Stimulated activated CD8-positive, alpha-beta memory T cell treated with anti-CD3 and anti-CD28 coated beads, Interleukin-7, amount 100 ng/mL, for 24 hours (primary cell): Measurements from ENCODE around the gene SPEM2.

Experiments
- DNase-seq: peaks from one replicate; pipeline ENCODE4 v3.0.0-alpha.2; 2020; ENCODE audit warnings: low read depth

The SPEM2 gene

DNA sequence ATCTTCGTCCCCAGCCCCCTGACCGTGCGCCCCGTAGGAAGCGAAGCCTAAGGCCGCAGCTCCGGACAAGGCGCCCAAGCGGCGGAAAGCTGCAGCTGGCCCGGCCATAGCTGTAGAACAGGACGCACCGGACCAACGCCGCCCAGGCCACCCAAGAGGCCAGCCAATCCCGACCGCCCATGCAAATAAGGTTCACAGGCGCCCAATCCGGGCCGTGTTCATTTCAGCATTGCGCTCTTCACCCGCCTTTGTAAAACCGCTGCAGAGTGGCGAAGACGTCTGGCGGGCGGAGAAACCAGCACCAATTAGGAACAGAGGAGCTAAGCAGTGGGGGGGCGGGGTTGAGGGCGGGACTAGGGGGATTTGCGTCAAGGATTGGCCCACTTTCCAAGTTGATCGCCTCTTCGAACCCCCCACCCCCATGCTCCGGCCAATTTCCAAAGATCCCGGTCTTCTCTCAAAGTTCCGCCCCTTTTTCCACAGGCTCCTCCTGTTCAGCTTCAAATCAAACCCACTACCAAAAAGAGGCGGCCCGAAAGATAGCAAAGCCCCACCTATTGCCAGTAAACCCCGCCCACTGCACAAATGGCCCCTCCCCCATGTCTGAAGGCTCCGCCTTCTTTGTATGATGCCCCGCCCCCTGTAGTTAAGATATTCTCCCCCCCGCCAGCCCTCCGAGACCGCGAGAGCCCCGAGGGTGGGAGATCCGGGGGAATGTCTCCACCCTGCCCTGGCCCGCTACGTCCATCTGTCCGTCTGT is 21.3 kb upstream of the SPEM2 start, which contains the start of gene TMEM256:
Gene TMEM256, minus strand, starts transcription at position 121 of the 760 bp plus-strand sequence. Its CDS starts 13 bp downstream, at position 108.
- peak; percentile 92 for DNase-seq

GRCh38 chr17:7404737-7405349 is 20.6 kb upstream of the SPEM2 start:
- DNase-seq = no peak

- DNase-seq = no peak
These were observed 19.8 kb upstream of the SPEM2 start for GRCh38 chr17:7405350-7406234.

DNA sequence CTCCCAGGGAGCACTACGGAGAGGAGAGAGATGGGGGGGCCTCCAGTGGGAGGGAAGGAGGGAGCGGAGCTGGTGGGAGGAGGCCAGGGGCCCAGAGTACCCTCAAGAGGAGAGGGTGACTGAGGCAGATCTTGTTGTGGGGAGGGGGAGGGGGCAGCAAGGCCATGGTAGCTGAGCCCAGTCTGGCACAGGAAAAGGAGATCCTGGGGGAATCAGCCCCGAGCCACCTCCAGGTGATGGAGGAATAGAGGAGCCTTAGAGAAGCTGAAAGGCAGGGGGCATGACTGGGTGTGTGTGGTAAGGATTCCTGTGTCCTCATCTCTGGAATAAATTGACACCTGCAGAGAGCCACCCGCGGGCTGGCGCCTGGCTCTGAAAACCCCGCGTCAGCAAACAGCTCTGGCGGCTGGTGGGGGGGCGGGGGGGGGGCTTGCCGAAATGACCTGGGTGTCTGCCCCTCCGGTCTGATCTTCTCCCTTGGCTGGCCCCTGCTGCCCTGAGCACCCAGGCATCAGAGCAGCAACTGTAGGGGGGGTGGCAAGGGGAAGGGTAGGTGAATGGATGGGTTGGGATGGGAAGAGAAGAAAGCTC is 19.1 kb upstream of the SPEM2 start:
- DNase-seq = no peak

DNA sequence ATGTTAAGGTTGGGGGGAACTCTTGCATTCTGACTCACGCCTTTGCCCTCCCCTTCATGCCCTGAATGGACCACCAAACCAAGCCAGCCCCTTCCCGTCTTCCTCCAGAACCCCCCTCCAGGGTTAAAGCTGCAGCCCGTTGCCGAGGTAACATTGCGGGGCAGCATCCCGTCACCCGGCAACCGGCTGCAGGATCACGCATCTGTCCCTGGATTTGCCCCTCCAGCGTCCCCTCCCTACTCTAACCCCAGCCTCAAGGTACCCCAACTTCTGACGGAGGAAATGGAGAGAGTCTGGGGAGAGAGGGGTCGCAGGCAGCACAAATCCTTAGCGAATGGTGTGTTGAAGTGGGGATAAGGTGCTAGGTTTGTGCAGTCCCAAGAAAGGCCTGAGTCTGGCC is 18.3 kb upstream of the SPEM2 start:
- no peak for DNase-seq

GRCh38 chr17:7407485-7408251 is 17.7 kb upstream of the SPEM2 start, which contains the start of gene NLGN2:
NLGN2 (plus strand) TSS chr17:7407845; CDS start chr17:7408256, 411 bp downstream.
- DNase-seq = no peak

DNA sequence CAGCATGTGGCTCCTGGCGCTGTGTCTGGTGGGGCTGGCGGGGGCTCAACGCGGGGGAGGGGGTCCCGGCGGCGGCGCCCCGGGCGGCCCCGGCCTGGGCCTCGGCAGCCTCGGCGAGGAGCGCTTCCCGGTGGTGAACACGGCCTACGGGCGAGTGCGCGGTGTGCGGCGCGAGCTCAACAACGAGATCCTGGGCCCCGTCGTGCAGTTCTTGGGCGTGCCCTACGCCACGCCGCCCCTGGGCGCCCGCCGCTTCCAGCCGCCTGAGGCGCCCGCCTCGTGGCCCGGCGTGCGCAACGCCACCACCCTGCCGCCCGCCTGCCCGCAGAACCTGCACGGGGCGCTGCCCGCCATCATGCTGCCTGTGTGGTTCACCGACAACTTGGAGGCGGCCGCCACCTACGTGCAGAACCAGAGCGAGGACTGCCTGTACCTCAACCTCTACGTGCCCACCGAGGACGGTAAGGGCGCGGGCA is 17.1 kb upstream of the SPEM2 start:
- no peak for DNase-seq

- DNase-seq = no peak
These were observed 16.6 kb upstream of the SPEM2 start for GRCh38 chr17:7408863-7409262.

DNA sequence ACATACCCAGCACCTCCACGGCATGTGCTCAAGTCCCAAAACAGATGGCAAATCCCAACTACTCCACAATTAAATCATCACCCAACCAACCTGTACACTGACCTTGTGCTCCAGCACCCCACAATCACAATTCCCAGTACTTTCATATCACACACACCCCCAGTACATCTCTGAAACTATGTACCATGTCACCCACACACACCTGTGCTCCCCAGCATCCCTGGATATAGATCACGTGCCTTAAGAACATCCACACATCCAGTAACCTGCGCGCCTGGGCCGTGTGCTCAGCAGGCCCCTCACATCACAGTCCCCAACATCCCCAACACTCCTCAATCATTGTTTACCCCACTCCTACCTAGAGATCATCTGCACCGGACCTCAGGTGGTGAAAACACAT is 15.7 kb upstream of the SPEM2 start:
- no peak for DNase-seq

DNA sequence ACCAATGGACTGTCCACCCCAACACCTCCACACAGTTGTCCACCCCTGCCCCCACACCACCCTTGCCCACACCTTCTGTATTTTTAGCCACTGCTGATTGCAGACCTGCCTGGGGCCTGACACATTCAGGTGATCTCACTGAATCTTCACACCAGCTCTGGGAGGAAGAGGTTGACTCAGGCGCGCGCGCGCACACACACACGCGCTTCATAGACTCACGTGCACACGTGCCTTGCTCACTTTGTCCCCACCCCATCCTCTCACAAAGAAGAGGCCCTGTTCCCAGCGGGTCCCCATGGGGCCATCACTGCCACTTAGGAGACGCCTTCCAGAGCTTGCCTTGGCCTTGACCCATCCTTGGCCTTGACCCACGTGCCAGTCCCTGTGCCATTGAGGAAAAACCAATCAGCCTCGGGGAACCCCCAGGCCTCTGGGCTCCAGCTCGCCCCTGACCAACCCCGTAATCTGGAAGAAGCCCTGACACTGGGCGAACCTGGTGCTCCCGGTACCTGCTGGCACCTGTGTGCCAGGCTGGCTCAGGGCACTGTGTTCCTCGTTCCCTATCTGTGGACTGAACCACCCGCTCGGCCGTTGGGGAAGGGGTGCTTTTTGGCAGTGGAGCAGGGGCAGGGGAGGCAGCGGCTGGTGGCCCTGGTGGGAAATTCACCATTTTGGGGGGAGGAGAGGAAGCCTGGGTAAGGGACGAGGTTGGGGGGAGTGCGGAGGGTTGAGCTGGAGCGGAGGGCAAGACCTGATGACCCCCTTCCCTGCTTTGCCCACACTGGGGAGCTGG is 14.6 kb upstream of the SPEM2 start:
- DNase-seq = no peak

DNA sequence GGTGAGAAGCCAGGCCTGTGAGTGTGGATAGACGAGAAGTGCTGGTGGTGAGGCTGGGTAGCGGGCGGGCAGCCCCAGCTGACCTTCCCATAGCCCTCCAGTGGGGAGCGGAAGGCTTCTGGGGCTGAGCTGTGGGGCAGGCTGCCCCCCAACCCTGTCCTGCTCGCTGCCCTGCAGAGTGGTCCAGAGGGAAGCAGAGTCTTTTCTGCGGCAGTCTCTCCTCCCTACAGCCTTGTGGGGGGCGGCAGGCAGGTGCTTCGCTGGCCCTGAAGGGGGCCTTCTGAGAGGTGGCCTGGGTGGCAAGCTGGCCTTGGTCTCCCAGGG is 14.0 kb upstream of the SPEM2 start:
- DNase-seq = no peak

DNA sequence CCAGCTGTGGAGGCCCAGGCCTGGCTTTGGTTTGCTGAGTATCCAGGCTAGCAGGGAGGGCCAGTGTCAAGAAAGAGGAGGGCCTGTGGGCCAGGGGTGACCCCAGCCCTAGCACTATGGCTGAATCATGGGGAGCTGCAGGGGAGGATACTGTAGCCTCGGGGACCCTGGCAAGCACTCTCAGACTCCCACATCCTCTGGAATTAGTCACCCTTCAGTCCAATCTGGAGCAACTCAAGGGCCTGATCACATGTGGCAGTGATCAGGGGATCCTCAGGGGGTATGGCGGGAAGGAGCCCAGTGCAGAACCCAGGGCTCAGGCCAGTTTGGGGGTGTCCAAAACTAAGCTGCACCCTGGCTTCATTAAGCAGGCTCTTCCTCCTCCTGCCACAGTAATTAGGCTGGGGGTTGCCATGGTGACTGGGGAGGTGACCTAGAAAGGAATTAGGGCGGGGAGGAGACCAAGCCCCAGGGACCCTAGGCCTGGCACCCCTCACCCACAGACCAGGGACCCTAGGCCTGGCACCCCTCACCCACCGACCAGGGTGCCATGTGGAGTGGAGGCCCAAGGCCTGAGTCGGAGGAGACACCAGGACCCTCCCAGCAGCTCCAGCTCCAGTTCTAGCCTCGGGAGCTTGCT is 11.9 kb upstream of the SPEM2 start:
- DNase-seq = no peak

DNA sequence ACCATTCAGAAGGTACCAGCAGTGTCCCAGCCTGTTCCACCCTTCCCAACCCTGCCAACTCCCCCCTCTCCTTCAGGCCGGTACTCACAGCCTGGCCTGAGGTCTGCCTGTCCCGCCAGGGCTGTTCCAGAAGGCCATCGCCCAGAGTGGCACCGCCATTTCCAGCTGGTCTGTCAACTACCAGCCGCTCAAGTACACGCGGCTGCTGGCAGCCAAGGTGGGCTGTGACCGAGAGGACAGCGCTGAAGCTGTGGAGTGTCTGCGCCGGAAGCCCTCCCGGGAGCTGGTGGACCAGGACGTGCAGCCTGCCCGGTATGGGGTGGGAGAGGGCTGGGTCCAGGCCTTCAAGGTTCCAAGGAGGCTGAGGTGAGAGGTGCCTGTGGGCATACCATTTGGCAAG is 10.6 kb upstream of the SPEM2 start:
- no peak for DNase-seq

- no peak for DNase-seq
These were observed 9.6 kb upstream of the SPEM2 start for GRCh38 chr17:7415784-7416183.

- no peak for DNase-seq
These were observed 9.1 kb upstream of the SPEM2 start for GRCh38 chr17:7416323-7416722.

- DNase-seq = no peak
These were observed 8.3 kb upstream of the SPEM2 start for GRCh38 chr17:7417056-7417655.

DNA sequence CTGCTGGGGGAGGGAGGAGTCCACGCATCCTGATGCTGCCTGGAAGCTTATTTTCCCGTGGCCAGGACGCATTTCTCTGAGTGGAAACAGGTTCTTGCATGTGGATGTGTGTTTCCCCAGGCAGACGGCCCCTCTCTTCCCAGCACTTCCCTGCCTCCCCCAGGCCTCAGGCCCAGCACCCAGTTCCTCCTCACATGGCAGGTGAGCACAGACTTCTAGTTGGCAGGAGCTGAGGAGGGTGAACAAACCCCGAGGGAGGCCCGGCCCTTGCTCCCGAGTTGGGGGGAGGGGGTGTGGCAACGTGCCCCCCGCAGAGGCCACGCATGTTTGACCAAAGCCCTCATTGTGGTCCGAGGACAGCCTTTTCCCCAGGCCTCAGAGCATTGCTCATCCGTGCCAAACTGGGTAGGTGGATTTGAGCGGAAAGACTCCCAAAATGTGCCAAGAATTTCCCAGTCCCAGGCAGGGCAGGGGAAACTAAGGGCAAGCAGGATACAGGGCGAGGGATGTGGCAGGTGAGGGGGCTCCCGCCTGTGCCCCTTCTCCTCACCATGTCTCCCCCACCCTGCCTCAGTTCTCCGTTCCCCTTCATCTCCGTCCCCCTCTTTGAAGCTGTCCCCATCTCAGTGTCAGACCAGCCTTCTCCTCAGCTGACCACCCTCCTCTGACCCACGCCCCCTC is 6.8 kb upstream of the SPEM2 start:
- DNase-seq = no peak

GRCh38 chr17:7419819-7420610 is 5.4 kb upstream of the SPEM2 start, which contains the start of gene SPEM1:
SPEM1 (plus strand) TSS chr17:7420324; CDS start chr17:7420385, 61 bp downstream.
- DNase-seq = no peak
